Parathyroid adenoma (tissue), 2 donors: ENCODE results near the gene KRTAP23-1.

Source experiments
- H2AFZ ChIP-seq: fragments of 300-600 bp; sonication (generic); one replicate; pipeline ENCODE4 v1.7.0; 2017; ENCODE audit warnings: antibody characterized with exemption, mild to moderate bottlenecking
- H3K27ac ChIP-seq: fragments of 300-600 bp; sonication (generic); one replicate; pipeline ENCODE4 v1.7.0; 2017
- H3K27me3 ChIP-seq: fragments of 300-600 bp; sonication (generic); one replicate; pipeline ENCODE4 v1.7.0; 2017; ENCODE audit warnings: low read length; ENCODE audit not compliant: control insufficient read depth, insufficient read depth
- H3K36me3 ChIP-seq: fragments of 300-600 bp; sonication (generic); one replicate; pipeline ENCODE4 v1.7.0; 2017; ENCODE audit warnings: low read length; ENCODE audit not compliant: control insufficient read depth, insufficient read depth
- H3K4me1 ChIP-seq: fragments of 300-600 bp; sonication (generic); one replicate; pipeline ENCODE4 v1.7.0; 2017; ENCODE audit warnings: control low read depth
- H3K4me2 ChIP-seq: fragments of 300-600 bp; sonication (generic); one replicate; pipeline ENCODE4 v1.7.0; 2017; ENCODE audit warnings: low read length
- H3K4me3 ChIP-seq: fragments of 300-600 bp; sonication (generic); one replicate; pipeline ENCODE4 v1.7.0; 2017; ENCODE audit warnings: low read depth, low read length
- H3K79me2 ChIP-seq: fragments of 300-600 bp; sonication (generic); one replicate; pipeline ENCODE4 v1.7.0; 2017; ENCODE audit warnings: control low read depth
- H3K9ac ChIP-seq: fragments of 300-600 bp; sonication (generic); one replicate; pipeline ENCODE4 v1.7.0; 2017; ENCODE audit warnings: mild to moderate bottlenecking
- H3K9me3 ChIP-seq: fragments of 300-600 bp; sonication (generic); one replicate; pipeline ENCODE4 v1.7.0; 2017; ENCODE audit warnings: low read length; ENCODE audit not compliant: control insufficient read depth
- TF ChIP-seq, protein P1 (sequence below): fragments of 300-600 bp; sonication (generic); IDR thresholded peaks from one replicate; pipeline ENCODE4 v1.7.0; 2017; ENCODE audit warnings: antibody characterized with exemption, mild to moderate bottlenecking
- donor health status: primary hyperparathyroidism.

Gene KRTAP23-1, protein sequence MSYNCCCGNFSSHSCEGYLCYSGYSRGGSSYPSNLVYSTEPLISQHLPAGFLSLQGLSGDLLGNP

DNA sequence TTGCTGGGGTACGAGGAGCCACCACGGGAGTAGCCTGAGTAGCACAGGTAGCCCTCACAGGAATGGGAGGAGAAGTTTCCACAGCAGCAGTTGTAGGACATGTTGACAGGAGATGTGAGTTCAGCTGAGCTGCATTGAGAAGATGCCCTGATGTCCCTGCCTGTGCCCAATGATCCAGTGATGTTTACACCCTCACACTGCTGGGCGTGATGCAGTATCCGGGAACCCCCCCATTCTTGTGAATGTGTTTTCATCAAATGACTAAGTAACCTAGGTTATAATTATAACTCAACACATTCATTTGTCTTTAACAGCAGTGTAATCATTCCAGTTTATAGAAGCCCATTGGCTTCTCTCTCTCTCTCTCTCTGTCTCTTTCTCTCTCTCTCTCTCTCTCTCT lies at the start of gene KRTAP23-1:
Gene KRTAP23-1 (minus strand): TSS at position 101 of the 400 bp plus-strand sequence. CDS start 0 bp downstream, at position 101.
- Histone ChIP-seq H3K36me3 (no peaks in the 10 kb centered on the region), H3K4me3 (no peak within 1 kb of the TSS), H3K4me2 (no peak within 1 kb of the TSS), H3K9ac (no peak within 1 kb of the TSS), H3K9me3 (no peaks in the 10 kb centered on the region), H3K4me1 (no peaks in the 10 kb centered on the region), H3K79me2 (no peaks in the 10 kb centered on the region), H2AFZ (no peak within 1 kb of the TSS), H3K27me3 (no peaks in the 10 kb centered on the region), H3K27ac (no peak within 1 kb of the TSS)
- TF ChIP-seq, protein P1, sequence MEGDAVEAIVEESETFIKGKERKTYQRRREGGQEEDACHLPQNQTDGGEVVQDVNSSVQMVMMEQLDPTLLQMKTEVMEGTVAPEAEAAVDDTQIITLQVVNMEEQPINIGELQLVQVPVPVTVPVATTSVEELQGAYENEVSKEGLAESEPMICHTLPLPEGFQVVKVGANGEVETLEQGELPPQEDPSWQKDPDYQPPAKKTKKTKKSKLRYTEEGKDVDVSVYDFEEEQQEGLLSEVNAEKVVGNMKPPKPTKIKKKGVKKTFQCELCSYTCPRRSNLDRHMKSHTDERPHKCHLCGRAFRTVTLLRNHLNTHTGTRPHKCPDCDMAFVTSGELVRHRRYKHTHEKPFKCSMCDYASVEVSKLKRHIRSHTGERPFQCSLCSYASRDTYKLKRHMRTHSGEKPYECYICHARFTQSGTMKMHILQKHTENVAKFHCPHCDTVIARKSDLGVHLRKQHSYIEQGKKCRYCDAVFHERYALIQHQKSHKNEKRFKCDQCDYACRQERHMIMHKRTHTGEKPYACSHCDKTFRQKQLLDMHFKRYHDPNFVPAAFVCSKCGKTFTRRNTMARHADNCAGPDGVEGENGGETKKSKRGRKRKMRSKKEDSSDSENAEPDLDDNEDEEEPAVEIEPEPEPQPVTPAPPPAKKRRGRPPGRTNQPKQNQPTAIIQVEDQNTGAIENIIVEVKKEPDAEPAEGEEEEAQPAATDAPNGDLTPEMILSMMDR = no peak

DNA sequence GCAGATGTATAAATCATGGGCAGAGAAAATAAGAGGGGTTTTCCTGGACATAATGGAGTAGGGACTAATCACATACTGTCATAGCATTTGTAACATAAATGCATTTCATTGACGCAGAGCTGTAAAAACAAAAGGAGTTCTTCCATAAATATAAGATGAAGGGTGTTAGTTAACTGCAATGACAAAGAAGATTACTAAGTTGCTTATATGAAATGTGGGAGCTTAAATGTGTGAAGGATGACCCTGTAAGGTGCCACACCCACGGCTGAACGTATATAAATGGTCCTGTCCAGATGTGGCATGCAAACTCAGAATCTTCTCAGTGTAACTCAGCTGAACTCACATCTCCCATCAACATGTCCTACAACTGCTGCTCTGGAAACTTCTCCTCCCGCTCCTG lies 47.3 kb upstream of the KRTAP23-1 start, which contains the start of gene KRTAP13-1:
Gene KRTAP13-1 (plus strand): TSS at position 301 of the 400 bp plus-strand sequence. CDS start 56 bp downstream, at position 357.
- no peaks in the 10 kb centered on the region for H3K9me3 ChIP-seq
- no peaks in the 10 kb centered on the region for H3K4me1 ChIP-seq
- H3K79me2 ChIP-seq = no peaks in the 10 kb centered on the region
- no peak within 1 kb of the TSS for H3K4me3 ChIP-seq
- no peak within 1 kb of the TSS for H3K4me2 ChIP-seq
- H3K9ac ChIP-seq = no peak within 1 kb of the TSS
- no peak within 1 kb of the TSS for H3K27ac ChIP-seq
- TF ChIP-seq, protein P1 = no peak
- H3K36me3 ChIP-seq = no peaks in the 10 kb centered on the region
- no peak within 1 kb of the TSS for H2AFZ ChIP-seq
- H3K27me3 ChIP-seq = no peaks in the 10 kb centered on the region

DNA sequence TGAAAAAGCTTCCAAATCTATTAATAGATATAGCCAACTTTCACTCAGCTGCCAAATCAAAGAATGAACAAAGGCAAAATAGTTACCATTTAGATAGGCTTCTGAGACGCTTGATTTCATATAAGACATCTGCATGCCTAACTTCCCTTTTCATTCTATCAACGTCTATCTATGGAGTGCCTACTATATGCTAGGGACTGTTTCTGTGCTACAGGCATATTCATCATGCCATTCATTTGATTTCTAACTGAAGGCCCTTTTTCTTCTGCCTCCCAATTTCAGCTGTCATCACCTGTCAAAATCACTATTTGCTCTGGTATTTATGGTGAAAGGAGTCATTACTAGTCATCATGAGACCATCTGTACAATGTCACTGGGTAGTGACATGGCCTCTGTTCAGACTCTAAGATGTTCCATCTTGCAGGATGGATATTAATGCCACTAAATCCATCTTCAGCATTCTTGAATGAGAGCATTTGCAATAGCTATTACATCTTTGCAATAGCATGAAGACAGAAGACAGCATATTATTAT lies 43.2 kb upstream of the KRTAP23-1 start:
- no peak overlapping the region for H3K4me3 ChIP-seq
- no peaks in the 10 kb centered on the region for H3K4me1 ChIP-seq
- H3K9me3 ChIP-seq = no peaks in the 10 kb centered on the region
- H3K9ac ChIP-seq = no peak overlapping the region
- no peaks in the 10 kb centered on the region for H3K27me3 ChIP-seq
- H2AFZ ChIP-seq = no peak overlapping the region
- no peak overlapping the region for H3K4me2 ChIP-seq
- H3K27ac ChIP-seq = no peak overlapping the region
- no peaks in the 10 kb centered on the region for H3K36me3 ChIP-seq
- no peaks in the 10 kb centered on the region for H3K79me2 ChIP-seq
- TF ChIP-seq, protein P1 = no peak

DNA sequence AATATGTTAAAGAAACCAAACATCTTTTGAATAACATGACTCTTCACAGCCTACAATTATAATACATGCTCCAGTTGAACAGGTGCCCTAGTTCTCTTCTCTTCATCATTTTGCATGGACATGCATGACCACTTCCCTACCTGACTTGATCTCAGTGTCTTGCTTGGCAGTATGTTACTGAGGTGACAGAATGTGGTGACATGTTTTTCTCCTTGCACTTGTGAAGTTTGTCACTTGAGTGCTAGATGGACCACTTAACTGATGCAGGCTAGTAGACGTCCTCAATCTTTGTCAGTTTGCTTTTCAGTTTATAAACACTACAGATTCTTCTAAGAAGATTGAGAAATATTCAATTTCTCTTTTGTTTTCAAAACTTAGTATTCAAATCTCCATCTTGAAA lies 33.8 kb upstream of the KRTAP23-1 start:
- Histone ChIP-seq H3K4me3 (no peak overlapping the region), H3K79me2 (no peaks in the 10 kb centered on the region), H2AFZ (no peak overlapping the region), H3K36me3 (no peaks in the 10 kb centered on the region), H3K4me2 (no peak overlapping the region), H3K4me1 (no peaks in the 10 kb centered on the region), H3K27ac (no peak overlapping the region), H3K9me3 (no peaks in the 10 kb centered on the region), H3K9ac (no peak overlapping the region), H3K27me3 (no peaks in the 10 kb centered on the region)
- TF ChIP-seq, protein P1 = no peak
